CD14-positive monocyte (primary cell): ENCODE data around the gene LPA. TPM values are rescaled to one million over a fixed set of nuclear protein-coding genes. Genes with fewer than 3 reads are reported as not detected.
"Not testable (repeated sequence)": the region's sequence is repeated elsewhere in the genome, so short reads cannot be mapped to it uniquely, and the experiment has no call there.

Source experiments
- DNase-seq, 3 donors: peaks; one replicate each; pipeline ENCODE4 v3.0.0-alpha.2; 2011 to 2022
- H2AFZ ChIP-seq: 2 replicates; pipeline ENCODE4 v1.6.0; 2012; ENCODE audit warnings: mild to moderate bottlenecking, low read depth, low read length, inconsistent platforms; ENCODE audit not compliant: insufficient read depth, poor library complexity, severe bottlenecking
- H3K27ac ChIP-seq, 2 donors: 1 replicate in 1 of 2; 2 replicates in 1 of 2; pipeline ENCODE4 v1.5.1; 2012 to 2013; ENCODE audit warnings: low read length in 2 of 2, control low read depth in 1 of 2, inconsistent platforms in 1 of 2, low read depth in 1 of 2, mild to moderate bottlenecking in 1 of 2
- H3K27me3 ChIP-seq, 2 donors: one replicate each; pipeline versions ENCODE4 v1.6.0 to v1.6.1; 2011 to 2013; ENCODE audit warnings: low read length in 2 of 2; ENCODE audit not compliant: control insufficient read depth in 2 of 2, insufficient read depth in 2 of 2
- H3K36me3 ChIP-seq, 2 donors: replicated peaks in 1 of 2; 1 replicate in 1 of 2; 2 replicates in 1 of 2; pipeline versions ENCODE4 v1.5.1 to v1.6.1; 2012 to 2013; ENCODE audit warnings: low read length in 2 of 2, control low read depth in 1 of 2, inconsistent platforms in 1 of 2, mild to moderate bottlenecking in 1 of 2; ENCODE audit not compliant: insufficient read depth in 2 of 2, control insufficient read depth in 1 of 2
- H3K4me1 ChIP-seq, 2 donors: 1 replicate in 1 of 2; 2 replicates in 1 of 2; pipeline versions ENCODE4 v1.5.1 to v1.6.1; 2012 to 2013; ENCODE audit warnings: low read length in 2 of 2, control low read depth in 1 of 2, inconsistent platforms in 1 of 2, mild to moderate bottlenecking in 1 of 2, moderate library complexity in 1 of 2; ENCODE audit not compliant: insufficient read depth in 2 of 2, control insufficient read depth in 1 of 2
- H3K4me2 ChIP-seq: replicated peaks from 2 replicates; pipeline ENCODE3; 2012; ENCODE audit warnings: low read length, moderate library complexity, mild to moderate bottlenecking; ENCODE audit not compliant: poor library complexity, severe bottlenecking; ENCODE audit errors: extremely low read depth
- H3K4me3 ChIP-seq, 3 experiments: fragments of 200-600 bp in 1 of 3; sonication (generic) in 1 of 3; replicated peaks in 1 of 3; 1 replicate in 2 of 3; 2 replicates in 1 of 3; pipeline ENCODE4 v1.5.1; 2011 to 2013; ENCODE audit warnings: low read length in 3 of 3, mild to moderate bottlenecking in 3 of 3, control low read depth in 2 of 3, low read depth in 2 of 3, inconsistent platforms in 1 of 3, moderate library complexity in 1 of 3
- H3K79me2 ChIP-seq: 2 replicates; pipeline ENCODE4 v1.6.0; 2012; ENCODE audit warnings: mild to moderate bottlenecking, control low read depth, inconsistent platforms, low read length, moderate library complexity; ENCODE audit not compliant: insufficient read depth
- H3K9ac ChIP-seq: 2 replicates; pipeline ENCODE4 v1.6.0; 2017; ENCODE audit warnings: low read length, mild to moderate bottlenecking; ENCODE audit not compliant: insufficient read depth, poor library complexity, severe bottlenecking
- H3K9me3 ChIP-seq, 2 donors: replicated peaks in 1 of 2; 1 replicate in 1 of 2; 2 replicates in 1 of 2; pipeline versions ENCODE4 v1.5.1 to v1.6.1; 2012 to 2013; ENCODE audit warnings: low read length in 2 of 2, control low read depth in 1 of 2; ENCODE audit not compliant: control insufficient read depth in 1 of 2, insufficient read depth in 1 of 2
- H4K20me1 ChIP-seq: 2 replicates; pipeline ENCODE4 v1.6.0; 2012; ENCODE audit warnings: mild to moderate bottlenecking, low read length, control low read depth, moderate library complexity; ENCODE audit not compliant: insufficient read depth
- H3K27ac Mint-ChIP-seq, 7 donors: one replicate each; pipeline ENCODE4 v1.8.0; 2020; ENCODE audit warnings: mild to moderate bottlenecking in 7 of 7, mixed read lengths in 7 of 7, moderate library complexity in 6 of 7, inconsistent platforms in 2 of 7
- H3K27me3 Mint-ChIP-seq, 3 donors: one replicate each; pipeline ENCODE4 v1.8.0; 2021 to 2022; ENCODE audit warnings: low read depth in 3 of 3, mild to moderate bottlenecking in 3 of 3, mixed read lengths in 3 of 3, moderate library complexity in 3 of 3, inconsistent platforms in 1 of 3
- H3K36me3 Mint-ChIP-seq, 2 donors: one replicate each; pipeline ENCODE4 v1.8.0; 2020; ENCODE audit warnings: mixed read lengths in 2 of 2, inconsistent platforms in 1 of 2, mild to moderate bottlenecking in 1 of 2
- H3K4me1 Mint-ChIP-seq: one replicate; pipeline ENCODE4 v1.8.0; 2020; ENCODE audit warnings: mild to moderate bottlenecking, mixed read lengths
- H3K4me3 Mint-ChIP-seq, 2 donors: one replicate each; pipeline ENCODE4 v1.8.0; 2020; ENCODE audit warnings: mild to moderate bottlenecking in 2 of 2, mixed read lengths in 2 of 2, moderate library complexity in 1 of 2
- H3K9me3 Mint-ChIP-seq, 7 donors: one replicate each; pipeline ENCODE4 v1.8.0; 2020 to 2022; ENCODE audit warnings: mixed read lengths in 7 of 7, mild to moderate bottlenecking in 6 of 7, moderate library complexity in 6 of 7, inconsistent platforms in 2 of 7
- CTCF ChIP-seq: fragments of 200-600 bp; IDR thresholded peaks from one replicate; pipeline ENCODE4 v1.8.0; 2022; ENCODE audit warnings: antibody characterized with exemption, mild to moderate bottlenecking
- WGBS: methylation state at CpG from one replicate; pipeline ENCODE4 v1.1.5; 2013; ENCODE audit warnings: missing lambda C conversion rate; ENCODE audit not compliant: insufficient coverage; 5-methylcytosine and 5-hydroxymethylcytosine counted together
- intact Hi-C, 2 donors: fragments of 100-400 bp; cut with micrococcal nuclease; formaldehyde crosslinking; loops; one replicate each; pipeline versions ENCODE4 v1.15.0 to v1.15.1; 2023
- polyA plus RNA-seq, 3 donors: library from polyadenylated mRNA; depleted of rRNA in 1 of 3; unstranded in 2 of 3; stranded (reverse) in 1 of 3; fragments of 300-500 nt in 2 of 3; fragments of >200 nt in 1 of 3; fragmentation: Illumina TruSeq in 2 of 3; gene quantifications; 1 replicate in 2 of 3; 2 replicates in 1 of 3; pipeline ENCODE4 v1.2.3, GENCODE V29; 2012 to 2021

LPA gene
- polyA plus RNA-seq, 3 donors = not detected

GRCh38 chr6:160531826-160532225 is 132.2 kb downstream of the LPA start:
- DNase-seq = no peak
- H3K9me3 Mint-ChIP-seq = peaks cover 0 to 5% (median 2%) of the 10 kb centered on the region in 7 donors
- TF ChIP-seq CTCF = no peak
- Histone ChIP-seq H3K9me3 (no peaks in the 10 kb centered on the region), H2AFZ (no peak overlapping the region), H3K4me2 (no peak overlapping the region), H3K79me2 (no peaks in the 10 kb centered on the region), H3K4me1 (no peaks in the 10 kb centered on the region), H3K27ac (no peak overlapping the region), H3K36me3 (no peaks in the 10 kb centered on the region), H3K4me3 (no peak overlapping the region), H3K27me3 (peaks cover 0 to 2% of the 10 kb centered on the region in 2 donors), H4K20me1 (no peaks in the 10 kb centered on the region), H3K9ac (no peak overlapping the region)
- WGBS = no CpG with 5 or more reads among the region's 2 CpGs
- no peaks in the 10 kb centered on the region for H3K4me1 Mint-ChIP-seq
- peaks cover 2 to 14% (median 8%) of the 10 kb centered on the region in 3 donors for H3K27me3 Mint-ChIP-seq
- H3K27ac Mint-ChIP-seq = no peak overlapping the region
- intact Hi-C loops = no loop called here
- H3K36me3 Mint-ChIP-seq = no peaks in the 10 kb centered on the region
- no peak overlapping the region for H3K4me3 Mint-ChIP-seq

- H3K9me3 Mint-ChIP-seq, H3K27ac ChIP-seq, H3K27me3 ChIP-seq, H3K4me1 Mint-ChIP-seq, H4K20me1 ChIP-seq, H3K79me2 ChIP-seq, intact Hi-C loops, H3K4me3 Mint-ChIP-seq, DNase-seq, H3K9ac ChIP-seq, H2AFZ ChIP-seq, H3K36me3 ChIP-seq, H3K36me3 Mint-ChIP-seq, H3K9me3 ChIP-seq, H3K4me1 ChIP-seq, H3K27ac Mint-ChIP-seq, H3K4me3 ChIP-seq, H3K4me2 ChIP-seq: not testable (repeated sequence)
- 100% methylated on average over 3 of the region's 5 CpGs for WGBS
- peaks cover 5 to 17% (median 15%) of the 10 kb centered on the region in 3 donors for H3K27me3 Mint-ChIP-seq
Measured at GRCh38 chr6:160529524-160529923, 134.6 kb downstream of the LPA start.
